ENCODE data around the gene NCKAP1. TPM values are rescaled to one million over a fixed set of nuclear protein-coding genes. Genes with fewer than 3 reads are reported as not detected.

NCKAP1 gene
- total and polyA plus RNA-seq, 8 donors, result 16.9 to 75.6 (median 42.8) TPM

DNA sequence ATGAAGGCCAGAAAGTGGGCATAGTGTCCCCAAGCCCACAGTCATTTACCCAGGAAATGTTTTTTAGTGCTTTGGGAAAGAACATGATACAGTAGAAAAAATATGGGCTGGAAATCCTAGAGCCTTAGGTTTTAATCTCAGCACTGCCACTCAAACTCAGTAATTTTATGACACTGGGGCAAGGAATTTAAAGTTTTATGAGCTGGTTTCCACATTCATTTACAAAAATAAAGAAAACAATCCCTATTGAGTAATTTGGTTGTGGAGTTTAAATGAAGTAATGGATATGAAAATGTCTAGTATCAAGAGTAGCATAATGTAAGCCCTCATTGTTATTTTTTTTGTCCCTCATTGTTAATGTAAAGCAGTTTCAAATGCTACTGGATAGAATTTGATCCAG lies 120.3 kb downstream of the NCKAP1 start:
- intact Hi-C loops (cut with DNase I), result no loop called here
- TF ChIP-seq, protein P1, sequence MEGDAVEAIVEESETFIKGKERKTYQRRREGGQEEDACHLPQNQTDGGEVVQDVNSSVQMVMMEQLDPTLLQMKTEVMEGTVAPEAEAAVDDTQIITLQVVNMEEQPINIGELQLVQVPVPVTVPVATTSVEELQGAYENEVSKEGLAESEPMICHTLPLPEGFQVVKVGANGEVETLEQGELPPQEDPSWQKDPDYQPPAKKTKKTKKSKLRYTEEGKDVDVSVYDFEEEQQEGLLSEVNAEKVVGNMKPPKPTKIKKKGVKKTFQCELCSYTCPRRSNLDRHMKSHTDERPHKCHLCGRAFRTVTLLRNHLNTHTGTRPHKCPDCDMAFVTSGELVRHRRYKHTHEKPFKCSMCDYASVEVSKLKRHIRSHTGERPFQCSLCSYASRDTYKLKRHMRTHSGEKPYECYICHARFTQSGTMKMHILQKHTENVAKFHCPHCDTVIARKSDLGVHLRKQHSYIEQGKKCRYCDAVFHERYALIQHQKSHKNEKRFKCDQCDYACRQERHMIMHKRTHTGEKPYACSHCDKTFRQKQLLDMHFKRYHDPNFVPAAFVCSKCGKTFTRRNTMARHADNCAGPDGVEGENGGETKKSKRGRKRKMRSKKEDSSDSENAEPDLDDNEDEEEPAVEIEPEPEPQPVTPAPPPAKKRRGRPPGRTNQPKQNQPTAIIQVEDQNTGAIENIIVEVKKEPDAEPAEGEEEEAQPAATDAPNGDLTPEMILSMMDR (IDR thresholded peaks at IDR 0.05), result no peak
- H3K4me3 ChIP-seq, result no peak overlapping the region
- no peak for DNase-seq
- FAIRE-seq, result no peak
- peaks cover 0 to 5% (median 0%) of the 10 kb centered on the region in 3 donors for H3K36me3 ChIP-seq
- H3K4me1 ChIP-seq, result no peaks in the 10 kb centered on the region
- no peak overlapping the region for H3K27ac ChIP-seq
- no peak for ATAC-seq
- H3K9me3 ChIP-seq, result no peaks in the 10 kb centered on the region
- no peaks in the 10 kb centered on the region for H3K27me3 ChIP-seq

DNA sequence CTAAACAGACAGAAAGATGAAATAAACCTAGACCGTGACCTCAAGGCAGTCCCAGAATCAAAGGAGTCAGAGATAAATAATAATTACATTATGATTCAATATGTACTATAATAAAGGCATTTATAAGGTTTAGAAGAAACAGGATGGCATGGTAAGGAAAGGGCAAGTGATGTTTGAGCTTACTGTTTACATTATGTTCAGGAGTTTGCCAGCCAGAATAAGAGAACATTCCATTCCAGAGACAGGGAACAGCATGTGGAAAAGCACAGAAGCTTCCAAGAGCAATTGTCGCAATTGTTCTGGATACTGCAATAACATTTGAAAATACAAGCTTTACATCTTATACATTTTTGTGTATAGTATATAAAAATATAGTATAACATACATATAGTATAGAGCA lies 121.8 kb downstream of the NCKAP1 start:
- Histone ChIP-seq H3K36me3 (peaks cover 0 to 5% (median 0%) of the 10 kb centered on the region in 3 donors), H3K4me3 (no peak overlapping the region), H3K9me3 (no peaks in the 10 kb centered on the region), H3K27me3 (no peaks in the 10 kb centered on the region), H3K27ac (no peak overlapping the region), H3K4me1 (no peaks in the 10 kb centered on the region)
- intact Hi-C loops (cut with DNase I), result no loop called here
- ATAC-seq (no peak), DNase-seq (no peak), FAIRE-seq (no peak)
- WGBS, 2 donors, result 98 to 99% methylated on average over 2 of the region's 2 CpGs
- TF ChIP-seq, protein P1 (IDR thresholded peaks at IDR 0.05), result no peak

DNA sequence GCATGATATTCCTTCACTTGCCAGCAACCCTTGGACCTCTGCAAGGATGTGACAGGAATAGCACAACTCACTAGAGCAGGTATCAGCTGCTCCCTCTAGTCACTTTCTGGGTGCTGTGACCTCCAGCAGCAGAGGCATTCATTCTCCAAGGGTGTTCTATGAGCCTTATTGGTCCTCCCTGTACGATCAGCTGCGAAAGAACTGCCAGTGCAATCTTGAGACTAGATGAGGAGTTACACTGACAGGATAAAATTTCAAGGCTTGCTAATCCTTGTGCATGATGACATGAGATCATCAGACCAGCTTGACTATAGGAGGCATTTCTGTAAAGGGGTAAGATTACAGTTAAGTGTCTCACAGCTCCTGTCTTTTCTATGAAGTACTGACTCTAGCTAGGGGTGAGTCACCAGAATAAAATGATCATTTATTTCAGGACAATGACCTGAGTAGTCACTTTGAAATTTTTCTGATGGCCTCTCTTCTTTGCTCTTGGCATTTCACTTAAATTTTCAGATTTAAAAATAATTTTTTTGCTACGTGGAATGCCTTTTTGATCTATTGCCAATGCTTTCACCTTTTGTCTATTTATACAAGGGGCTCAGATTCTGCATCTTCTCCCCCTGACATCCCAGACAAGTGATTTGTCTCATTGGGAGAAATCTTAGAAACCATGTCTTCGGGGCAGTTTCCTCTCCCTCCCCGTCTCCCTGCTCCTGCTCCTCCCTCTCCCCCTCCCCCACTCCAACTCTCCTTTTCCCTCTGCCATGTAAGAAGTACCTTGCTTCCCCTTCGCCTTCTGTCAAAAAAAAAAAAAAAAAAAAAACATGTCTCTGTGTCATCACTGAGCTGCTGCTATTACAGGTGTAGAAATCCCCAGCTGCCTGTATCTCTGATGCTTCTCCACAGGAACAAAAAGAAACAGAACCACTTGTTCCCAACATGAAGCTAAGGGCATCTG lies 122.6 kb downstream of the NCKAP1 start:
- H3K36me3 ChIP-seq, result peaks cover 0 to 5% (median 0%) of the 10 kb centered on the region in 3 donors

DNA sequence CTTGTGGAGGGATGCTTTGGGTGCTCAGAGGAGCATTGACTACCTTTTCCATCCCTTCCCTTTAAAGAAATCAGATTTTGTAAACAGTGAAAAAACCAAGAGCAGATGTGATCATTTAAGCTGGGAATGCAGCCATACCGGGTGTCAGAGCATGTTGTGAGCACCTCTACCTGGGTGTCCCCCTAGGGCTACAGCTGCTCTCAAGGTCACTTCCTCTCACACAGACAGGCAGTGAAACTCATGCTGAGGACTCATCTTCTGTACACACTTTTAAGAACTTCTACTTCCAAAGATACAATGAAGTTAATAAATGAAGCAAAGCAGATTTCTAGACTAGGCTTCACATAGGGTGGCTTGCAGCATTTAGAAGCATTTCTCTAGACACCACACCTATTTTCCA lies 123.4 kb downstream of the NCKAP1 start:
- H3K9me3 ChIP-seq, result no peaks in the 10 kb centered on the region
- TF ChIP-seq, protein P1 (IDR thresholded peaks at IDR 0.05), result no peak
- DNase-seq (no peak), FAIRE-seq (no peak), ATAC-seq (peak in 3 of 4 donors; percentile 16 to 66 (median 49))
- no peak overlapping the region for H3K27ac ChIP-seq
- intact Hi-C loops (cut with DNase I), result no loop called here
- H3K4me1 ChIP-seq, result no peaks in the 10 kb centered on the region
- H3K4me3 ChIP-seq, result no peak overlapping the region
- no peaks in the 10 kb centered on the region for H3K27me3 ChIP-seq
- peaks cover 0 to 5% (median 0%) of the 10 kb centered on the region in 3 donors for H3K36me3 ChIP-seq
- 9 to 25% methylated on average over 1 of the region's 1 CpG for WGBS, 2 donors

More for the DNA sequence above, 122.6 kb downstream of the NCKAP1 start:
- Histone ChIP-seq H3K4me1 (no peaks in the 10 kb centered on the region), H3K4me3 (no peak overlapping the region), H3K27ac (no peak overlapping the region), H3K9me3 (no peaks in the 10 kb centered on the region), H3K27me3 (no peaks in the 10 kb centered on the region)
- no peak for ATAC-seq
- no peak for FAIRE-seq
- WGBS, 2 donors, result 92 to 93% methylated on average over 6 of the region's 6 CpGs
- TF ChIP-seq, protein P1 (IDR thresholded peaks at IDR 0.05), result no peak
- intact Hi-C loops (cut with DNase I), result no loop called here
- DNase-seq, result no peak

DNA sequence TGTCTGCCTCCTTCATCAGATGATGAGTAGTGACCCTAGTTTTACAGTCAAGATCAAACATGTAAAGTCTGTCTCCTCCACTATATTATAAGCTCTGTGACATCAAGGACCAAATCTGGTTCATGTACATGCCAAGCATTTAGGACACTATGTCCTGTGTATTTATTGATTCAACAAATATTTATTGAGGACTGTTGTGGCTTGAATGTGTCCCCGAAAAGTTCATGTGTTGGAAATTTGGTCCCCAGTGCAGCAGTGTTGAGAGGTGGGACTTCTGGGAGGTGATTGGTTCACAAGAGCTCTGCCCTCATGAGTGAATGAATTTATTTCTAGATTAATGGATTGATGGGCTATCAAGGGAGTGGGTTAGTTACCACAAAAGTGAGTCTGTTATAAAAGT lies 125.2 kb downstream of the NCKAP1 start:
- ATAC-seq, result no peak
- DNase-seq, result no peak
- Histone ChIP-seq H3K9me3 (no peaks in the 10 kb centered on the region), H3K27me3 (no peaks in the 10 kb centered on the region), H3K4me1 (no peaks in the 10 kb centered on the region), H3K36me3 (peaks cover 0 to 5% (median 0%) of the 10 kb centered on the region in 3 donors), H3K27ac (no peak overlapping the region), H3K4me3 (no peak overlapping the region)
- TF ChIP-seq, protein P1 (IDR thresholded peaks at IDR 0.05), result no peak
- intact Hi-C loops (cut with DNase I), result no loop called here
- no peak for FAIRE-seq
- WGBS, 2 donors, result 76 to 96% methylated on average over 1 of the region's 1 CpG
